Gastrocnemius medialis (tissue), 4 donors: Measurements from ENCODE around the gene FAM118A.

Experiments used
- CTCF ChIP-seq, 5 experiments: fragments of 450-650 bp in 3 of 5; fragments of 200-600 bp in 2 of 5; sonication (generic) in 2 of 5; IDR thresholded peaks in 4 of 5; conservative IDR thresholded peaks in 1 of 5; 1 replicate in 4 of 5; 2 replicates in 1 of 5; pipeline ENCODE4 v1.5.1; 2016 to 2019; ENCODE audit warnings: antibody characterized with exemption in 5 of 5, mild to moderate bottlenecking in 3 of 5, moderate library complexity in 3 of 5
- POLR2A ChIP-seq, 2 donors: fragments of 450-650 bp; IDR thresholded peaks; one replicate each; pipeline ENCODE4 v1.6.1; 2017; ENCODE audit warnings: antibody characterized with exemption in 2 of 2, mild to moderate bottlenecking in 2 of 2, moderate library complexity in 2 of 2

GRCh38 chr22:45320357-45320976 is 10.7 kb downstream of the FAM118A start:
- no peak for TF ChIP-seq CTCF (IDR thresholded peaks at IDR 0.05 in 4 of 5, conservative IDR thresholded peaks at IDR 0.05 in 1 of 5)
- TF ChIP-seq POLR2A (IDR thresholded peaks at IDR 0.05): no peak
